Measurements from ENCODE around the gene KLF13.

DNA sequence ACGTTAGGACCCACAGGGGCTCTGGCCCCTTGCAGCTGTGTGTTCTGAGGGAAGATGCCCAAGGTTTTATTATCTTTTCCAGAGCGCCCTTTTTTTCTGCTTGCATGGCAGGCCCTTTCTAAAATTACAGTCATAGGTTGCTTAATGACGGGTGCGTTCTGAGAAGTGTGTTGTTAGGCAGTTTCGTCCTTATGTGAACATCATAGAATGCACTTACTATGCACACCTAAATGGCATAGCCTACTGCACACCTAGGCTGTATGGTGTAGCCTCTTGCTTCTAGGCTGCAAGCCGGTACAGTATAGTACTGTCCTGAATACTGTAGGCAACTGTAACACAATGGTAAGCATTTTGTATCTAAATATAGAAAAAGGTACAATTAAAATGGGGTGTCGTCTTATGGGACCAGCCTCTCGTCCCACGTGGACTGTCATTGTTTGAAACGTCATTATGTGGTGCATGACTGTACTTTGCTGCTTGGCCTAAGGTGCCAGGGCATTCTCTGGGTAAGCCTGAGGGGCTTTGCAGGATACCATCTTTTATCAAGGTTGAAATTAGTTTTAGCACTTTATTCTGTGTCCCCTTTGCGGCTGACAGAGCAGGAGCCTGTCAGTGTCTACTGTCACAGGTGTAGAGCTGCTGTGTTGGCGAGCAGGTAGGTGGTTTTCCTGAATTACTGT is 10.9 kb downstream of the KLF13 start:
- TF ChIP-seq, protein P1, sequence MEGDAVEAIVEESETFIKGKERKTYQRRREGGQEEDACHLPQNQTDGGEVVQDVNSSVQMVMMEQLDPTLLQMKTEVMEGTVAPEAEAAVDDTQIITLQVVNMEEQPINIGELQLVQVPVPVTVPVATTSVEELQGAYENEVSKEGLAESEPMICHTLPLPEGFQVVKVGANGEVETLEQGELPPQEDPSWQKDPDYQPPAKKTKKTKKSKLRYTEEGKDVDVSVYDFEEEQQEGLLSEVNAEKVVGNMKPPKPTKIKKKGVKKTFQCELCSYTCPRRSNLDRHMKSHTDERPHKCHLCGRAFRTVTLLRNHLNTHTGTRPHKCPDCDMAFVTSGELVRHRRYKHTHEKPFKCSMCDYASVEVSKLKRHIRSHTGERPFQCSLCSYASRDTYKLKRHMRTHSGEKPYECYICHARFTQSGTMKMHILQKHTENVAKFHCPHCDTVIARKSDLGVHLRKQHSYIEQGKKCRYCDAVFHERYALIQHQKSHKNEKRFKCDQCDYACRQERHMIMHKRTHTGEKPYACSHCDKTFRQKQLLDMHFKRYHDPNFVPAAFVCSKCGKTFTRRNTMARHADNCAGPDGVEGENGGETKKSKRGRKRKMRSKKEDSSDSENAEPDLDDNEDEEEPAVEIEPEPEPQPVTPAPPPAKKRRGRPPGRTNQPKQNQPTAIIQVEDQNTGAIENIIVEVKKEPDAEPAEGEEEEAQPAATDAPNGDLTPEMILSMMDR (IDR thresholded peaks at IDR 0.05; ENCODE audit: low read depth, low read length) = no peak
- no peak for TF ChIP-seq EZH2phosphoT487 (IDR thresholded peaks at IDR 0.05; ENCODE audit: low read depth)
